GM10266 (cell line): ENCODE data around the gene R3HDM2.

Experiments
- DNase-seq: peaks from one replicate; pipeline ENCODE4 v3.0.0; 2012; ENCODE audit errors: extremely low spot score
- TF ChIP-seq, protein P1 (sequence below): IDR thresholded peaks from 2 replicates; pipeline ENCODE4 v1.5.1; 2012; ENCODE audit warnings: mild to moderate bottlenecking, low read depth; ENCODE audit not compliant: control insufficient read depth, insufficient read depth; ENCODE audit errors: missing control alignments

The R3HDM2 gene

GRCh38 chr12:57465030-57465746, 34.3 kb upstream of the R3HDM2 start:
- TF ChIP-seq, protein P1, sequence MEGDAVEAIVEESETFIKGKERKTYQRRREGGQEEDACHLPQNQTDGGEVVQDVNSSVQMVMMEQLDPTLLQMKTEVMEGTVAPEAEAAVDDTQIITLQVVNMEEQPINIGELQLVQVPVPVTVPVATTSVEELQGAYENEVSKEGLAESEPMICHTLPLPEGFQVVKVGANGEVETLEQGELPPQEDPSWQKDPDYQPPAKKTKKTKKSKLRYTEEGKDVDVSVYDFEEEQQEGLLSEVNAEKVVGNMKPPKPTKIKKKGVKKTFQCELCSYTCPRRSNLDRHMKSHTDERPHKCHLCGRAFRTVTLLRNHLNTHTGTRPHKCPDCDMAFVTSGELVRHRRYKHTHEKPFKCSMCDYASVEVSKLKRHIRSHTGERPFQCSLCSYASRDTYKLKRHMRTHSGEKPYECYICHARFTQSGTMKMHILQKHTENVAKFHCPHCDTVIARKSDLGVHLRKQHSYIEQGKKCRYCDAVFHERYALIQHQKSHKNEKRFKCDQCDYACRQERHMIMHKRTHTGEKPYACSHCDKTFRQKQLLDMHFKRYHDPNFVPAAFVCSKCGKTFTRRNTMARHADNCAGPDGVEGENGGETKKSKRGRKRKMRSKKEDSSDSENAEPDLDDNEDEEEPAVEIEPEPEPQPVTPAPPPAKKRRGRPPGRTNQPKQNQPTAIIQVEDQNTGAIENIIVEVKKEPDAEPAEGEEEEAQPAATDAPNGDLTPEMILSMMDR = no peak
- DNase-seq = no peak

DNA sequence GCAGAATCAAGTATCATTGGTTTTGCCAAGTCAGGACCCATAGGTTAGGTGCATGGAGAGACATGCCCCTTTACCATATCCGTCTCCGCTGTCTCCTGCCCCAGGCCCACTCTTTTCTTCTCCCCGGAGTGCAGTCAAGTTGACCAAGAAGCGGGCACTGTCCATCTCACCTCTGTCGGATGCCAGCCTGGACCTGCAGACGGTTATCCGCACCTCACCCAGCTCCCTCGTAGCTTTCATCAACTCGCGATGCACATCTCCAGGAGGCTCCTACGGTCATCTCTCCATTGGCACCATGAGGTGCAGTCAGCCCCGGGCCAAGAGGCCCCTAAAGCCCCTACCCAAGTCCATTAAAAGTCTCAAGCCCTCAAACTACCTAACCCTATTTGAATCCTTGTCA, 33.7 kb upstream of the R3HDM2 start:
- no peak for DNase-seq
- TF ChIP-seq, protein P1 = no peak

DNA sequence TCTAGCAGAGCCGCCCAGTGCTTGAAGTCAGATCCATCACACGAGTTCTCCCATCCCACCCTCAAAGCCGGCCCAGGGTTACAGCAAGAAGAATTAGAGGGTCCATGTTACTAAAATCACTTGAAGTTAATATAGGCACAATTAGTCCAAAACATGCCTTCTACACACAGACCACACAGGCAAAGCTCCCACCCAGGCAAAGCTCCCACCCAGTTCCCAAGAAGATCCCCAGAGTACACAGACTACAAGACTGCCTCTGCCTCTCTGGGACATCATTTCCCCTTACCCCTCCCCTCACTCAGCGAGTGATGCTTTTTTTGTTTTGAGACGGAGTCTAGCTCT, 32.0 kb upstream of the R3HDM2 start:
- no peak for DNase-seq
- TF ChIP-seq, protein P1 = no peak

GRCh38 chr12:57462251-57462911, 31.5 kb upstream of the R3HDM2 start:
- peak; percentile 95 for DNase-seq

GRCh38 chr12:57461917-57462250, 31.0 kb upstream of the R3HDM2 start:
- TF ChIP-seq, protein P1 = no peak

More at GRCh38 chr12:57462251-57462911, 31.5 kb upstream of the R3HDM2 start:
- TF ChIP-seq, protein P1 = peak; percentile 97

GRCh38 chr12:57461276-57461916, 30.6 kb upstream of the R3HDM2 start:
- peak; percentile 74 for DNase-seq
- TF ChIP-seq, protein P1 = no peak

More at GRCh38 chr12:57461917-57462250, 31.0 kb upstream of the R3HDM2 start:
- DNase-seq = peak; percentile 57

DNA sequence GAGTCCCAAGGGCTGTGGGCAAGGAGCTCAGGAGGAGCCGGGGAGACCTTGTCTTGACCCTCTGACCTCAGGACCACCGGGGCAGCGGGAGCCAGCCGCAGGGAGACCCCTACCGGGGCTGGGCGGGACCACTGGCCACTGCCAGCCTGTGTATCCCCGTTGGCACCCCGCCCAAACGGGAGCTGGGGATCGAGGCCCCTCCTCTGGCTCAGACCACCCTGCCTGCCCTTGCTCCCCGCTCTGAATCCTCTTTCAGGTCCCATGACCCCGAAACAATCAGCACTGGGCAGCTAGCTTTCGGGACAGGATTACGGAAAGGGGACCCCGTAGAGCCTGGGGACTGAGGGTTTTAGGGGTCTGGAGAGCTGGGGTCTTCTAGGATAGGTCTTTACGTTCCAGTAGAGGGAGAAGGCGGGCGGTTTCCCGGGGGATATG, 30.0 kb upstream of the R3HDM2 start:
- peak; percentile 22 for DNase-seq
- TF ChIP-seq, protein P1 = no peak
